Sigmoid colon (tissue), 7 donors: ENCODE results near the gene PDE1A. TPM values are rescaled to one million over a fixed set of nuclear protein-coding genes. Genes with fewer than 3 reads are reported as not detected.

Experiments
- DNase-seq: peaks from one replicate; pipeline ENCODE4 v3.0.0-alpha.2; 2019
- H3K27ac ChIP-seq, 4 donors: fragments of 200-600 bp; sonication (generic); one replicate each; pipeline ENCODE4 v1.5.1; 2016 to 2019; ENCODE audit warnings: mild to moderate bottlenecking in 1 of 4
- H3K27me3 ChIP-seq, 3 donors: fragments of 200-600 bp; sonication (generic); one replicate each; pipeline ENCODE4 v1.5.1; 2019; ENCODE audit warnings: mild to moderate bottlenecking in 1 of 3
- H3K36me3 ChIP-seq, 4 donors: fragments of 200-600 bp; sonication (generic); one replicate each; pipeline ENCODE4 v1.5.1; 2016 to 2019
- H3K4me1 ChIP-seq, 4 donors: fragments of 200-600 bp; sonication (generic); one replicate each; pipeline ENCODE4 v1.5.1; 2017 to 2019
- H3K4me3 ChIP-seq, 4 donors: fragments of 200-600 bp; sonication (generic); one replicate each; pipeline ENCODE4 v1.5.1; 2017 to 2019; ENCODE audit warnings: mild to moderate bottlenecking in 2 of 4, moderate library complexity in 1 of 4
- H3K9me3 ChIP-seq, 4 donors: fragments of 200-600 bp in 3 of 4; sonication (generic) in 3 of 4; one replicate each; pipeline versions ENCODE4 v1.5.1 to v1.6.1; 2013 to 2019
- EP300 ChIP-seq, 4 donors: sonication (generic); formaldehyde crosslinking; IDR thresholded peaks; one replicate each; pipeline ENCODE4 v1.6.1; 2017; ENCODE audit warnings: antibody characterized with exemption in 4 of 4
- POLR2A ChIP-seq, 2 donors: fragments of 450-650 bp; IDR thresholded peaks; one replicate each; pipeline ENCODE4 v1.6.1; 2016; ENCODE audit warnings: antibody characterized with exemption in 2 of 2, mild to moderate bottlenecking in 2 of 2, moderate library complexity in 2 of 2
- POLR2AphosphoS5 ChIP-seq, 4 donors: sonication (generic); formaldehyde crosslinking; IDR thresholded peaks; one replicate each; pipeline ENCODE4 v1.6.1; 2017; ENCODE audit warnings: antibody characterized with exemption in 4 of 4
- WGBS, 2 donors: extraction: QIAGEN DNeasy Blood & Tissue Kit; methylation state at CpG; one replicate each; pipeline ENCODE4 v1.1.7; 2013; 5-methylcytosine and 5-hydroxymethylcytosine counted together
- intact Hi-C: fragments of 100-400 bp; cut with DNase I; formaldehyde crosslinking; loops from one replicate; pipeline ENCODE4 v1.15.1; 2023
- polyA plus RNA-seq, 3 donors: library from polyadenylated mRNA; stranded (reverse); fragments of 200-250 nt; gene quantifications; one replicate each; pipeline ENCODE4 v1.2.3, GENCODE V29; 2013
- total RNA-seq, 4 donors: library from RNA; depleted of rRNA; stranded (reverse); fragments of >200 nt; gene quantifications; one replicate each; pipeline ENCODE4 v1.1.0, GENCODE V29; 2016
- TF ChIP-seq, protein P1 (sequence below), 4 experiments: fragments of 450-650 bp in 3 of 4; fragments of 200-600 bp in 1 of 4; IDR thresholded peaks; one replicate each; pipeline ENCODE4 v1.5.1; 2016 to 2019; ENCODE audit warnings: antibody characterized with exemption in 4 of 4, mild to moderate bottlenecking in 3 of 4, moderate library complexity in 2 of 4
- donor health status: healthy with polysubstance abuse.
- donor health status: Bipolar disorder and iron deficiency.
- donor health status: healthy.

PDE1A gene
- total and polyA plus RNA-seq, 7 donors: 0.69 to 37.1 (median 17.2) TPM

DNA sequence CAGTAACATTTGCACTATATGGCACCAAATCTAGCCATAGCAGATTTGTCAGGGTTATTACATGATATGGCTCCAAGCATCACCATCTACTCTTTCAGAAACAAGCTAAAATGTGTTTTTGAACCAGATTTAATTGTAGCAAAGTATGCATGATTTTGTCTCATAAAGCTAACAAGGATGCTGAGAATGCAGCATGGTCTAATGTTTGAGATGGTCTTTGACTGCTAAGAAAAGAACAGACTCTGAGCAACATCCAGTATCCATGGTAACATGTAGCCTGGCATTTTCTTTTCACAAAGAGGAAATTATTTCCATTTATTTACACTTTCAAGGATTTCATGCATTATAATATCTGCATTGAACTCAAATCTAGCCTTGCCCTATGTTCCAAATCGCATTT lies 206.5 kb downstream of the PDE1A start:
- intact Hi-C loops: no loop called here
- Histone ChIP-seq H3K9me3 (no peaks in the 10 kb centered on the region), H3K4me3 (no peak overlapping the region), H3K36me3 (peaks cover 0 to 13% (median 2%) of the 10 kb centered on the region in 4 donors), H3K27ac (no peak overlapping the region), H3K27me3 (no peaks in the 10 kb centered on the region), H3K4me1 (no peaks in the 10 kb centered on the region)
- 85 to 86% methylated on average over 1 of the region's 1 CpG for WGBS, 2 donors
- DNase-seq: no peak
- no peak for TF ChIP-seq POLR2A (IDR thresholded peaks at IDR 0.05)
- TF ChIP-seq EP300 (IDR thresholded peaks at IDR 0.05): no peak
- no peak for TF ChIP-seq POLR2AphosphoS5 (IDR thresholded peaks at IDR 0.05)
- TF ChIP-seq, protein P1, sequence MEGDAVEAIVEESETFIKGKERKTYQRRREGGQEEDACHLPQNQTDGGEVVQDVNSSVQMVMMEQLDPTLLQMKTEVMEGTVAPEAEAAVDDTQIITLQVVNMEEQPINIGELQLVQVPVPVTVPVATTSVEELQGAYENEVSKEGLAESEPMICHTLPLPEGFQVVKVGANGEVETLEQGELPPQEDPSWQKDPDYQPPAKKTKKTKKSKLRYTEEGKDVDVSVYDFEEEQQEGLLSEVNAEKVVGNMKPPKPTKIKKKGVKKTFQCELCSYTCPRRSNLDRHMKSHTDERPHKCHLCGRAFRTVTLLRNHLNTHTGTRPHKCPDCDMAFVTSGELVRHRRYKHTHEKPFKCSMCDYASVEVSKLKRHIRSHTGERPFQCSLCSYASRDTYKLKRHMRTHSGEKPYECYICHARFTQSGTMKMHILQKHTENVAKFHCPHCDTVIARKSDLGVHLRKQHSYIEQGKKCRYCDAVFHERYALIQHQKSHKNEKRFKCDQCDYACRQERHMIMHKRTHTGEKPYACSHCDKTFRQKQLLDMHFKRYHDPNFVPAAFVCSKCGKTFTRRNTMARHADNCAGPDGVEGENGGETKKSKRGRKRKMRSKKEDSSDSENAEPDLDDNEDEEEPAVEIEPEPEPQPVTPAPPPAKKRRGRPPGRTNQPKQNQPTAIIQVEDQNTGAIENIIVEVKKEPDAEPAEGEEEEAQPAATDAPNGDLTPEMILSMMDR (IDR thresholded peaks at IDR 0.05): no peak

DNA sequence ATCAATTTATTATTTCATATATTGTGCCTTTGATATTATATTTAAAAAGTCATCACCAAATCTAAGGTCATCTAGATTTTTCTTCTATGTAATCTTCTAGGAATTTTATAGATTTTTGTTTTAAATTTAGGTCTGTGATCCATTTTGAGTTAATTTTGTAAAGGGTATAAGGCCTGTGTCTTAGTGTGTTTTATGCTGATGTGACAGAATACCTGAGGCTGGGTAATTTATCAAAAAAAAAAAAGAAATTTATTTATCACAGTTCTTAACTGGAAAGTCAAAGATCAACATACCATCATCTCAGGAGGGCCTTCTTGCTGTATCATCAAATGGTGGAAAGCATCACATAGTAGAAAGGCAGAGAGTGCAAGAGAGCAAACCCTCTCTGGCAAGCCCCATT lies 216.2 kb downstream of the PDE1A start:
- Histone ChIP-seq H3K36me3 (no peaks in the 10 kb centered on the region), H3K4me1 (no peaks in the 10 kb centered on the region), H3K27ac (no peak overlapping the region), H3K9me3 (no peaks in the 10 kb centered on the region), H3K27me3 (no peaks in the 10 kb centered on the region), H3K4me3 (no peak overlapping the region)
- no peak for DNase-seq
- intact Hi-C loops: no loop called here
- TF ChIP-seq POLR2AphosphoS5 (IDR thresholded peaks at IDR 0.05) (no peak), POLR2A (IDR thresholded peaks at IDR 0.05) (no peak), EP300 (IDR thresholded peaks at IDR 0.05) (no peak)
- TF ChIP-seq, protein P1 (IDR thresholded peaks at IDR 0.05): no peak

DNA sequence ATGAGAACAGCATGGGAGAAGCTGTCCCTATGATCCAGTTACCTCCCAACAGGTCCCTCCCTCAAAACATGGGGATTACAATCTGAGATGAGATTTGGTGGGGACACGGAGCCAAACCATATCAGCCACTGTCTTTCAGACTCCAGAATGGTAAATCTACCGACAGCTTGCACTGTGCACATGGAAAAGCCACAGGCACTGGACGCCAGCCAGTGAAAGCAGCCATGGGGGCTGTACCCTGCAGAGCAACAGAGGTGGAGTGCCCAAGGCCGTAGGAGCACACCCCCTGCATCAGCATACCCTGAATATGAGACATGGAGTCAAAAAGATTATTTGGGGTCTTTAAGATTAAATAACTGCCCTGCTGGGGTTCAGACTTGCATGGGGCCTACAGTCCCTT lies 218.4 kb downstream of the PDE1A start:
- Histone ChIP-seq H3K36me3 (no peaks in the 10 kb centered on the region), H3K9me3 (no peaks in the 10 kb centered on the region), H3K27me3 (no peaks in the 10 kb centered on the region), H3K4me3 (no peak overlapping the region), H3K27ac (no peak overlapping the region), H3K4me1 (no peaks in the 10 kb centered on the region)
- TF ChIP-seq, protein P1 (IDR thresholded peaks at IDR 0.05): no peak
- 81 to 91% methylated on average over 4 of the region's 4 CpGs for WGBS, 2 donors
- DNase-seq: no peak
- intact Hi-C loops: no loop called here

DNA sequence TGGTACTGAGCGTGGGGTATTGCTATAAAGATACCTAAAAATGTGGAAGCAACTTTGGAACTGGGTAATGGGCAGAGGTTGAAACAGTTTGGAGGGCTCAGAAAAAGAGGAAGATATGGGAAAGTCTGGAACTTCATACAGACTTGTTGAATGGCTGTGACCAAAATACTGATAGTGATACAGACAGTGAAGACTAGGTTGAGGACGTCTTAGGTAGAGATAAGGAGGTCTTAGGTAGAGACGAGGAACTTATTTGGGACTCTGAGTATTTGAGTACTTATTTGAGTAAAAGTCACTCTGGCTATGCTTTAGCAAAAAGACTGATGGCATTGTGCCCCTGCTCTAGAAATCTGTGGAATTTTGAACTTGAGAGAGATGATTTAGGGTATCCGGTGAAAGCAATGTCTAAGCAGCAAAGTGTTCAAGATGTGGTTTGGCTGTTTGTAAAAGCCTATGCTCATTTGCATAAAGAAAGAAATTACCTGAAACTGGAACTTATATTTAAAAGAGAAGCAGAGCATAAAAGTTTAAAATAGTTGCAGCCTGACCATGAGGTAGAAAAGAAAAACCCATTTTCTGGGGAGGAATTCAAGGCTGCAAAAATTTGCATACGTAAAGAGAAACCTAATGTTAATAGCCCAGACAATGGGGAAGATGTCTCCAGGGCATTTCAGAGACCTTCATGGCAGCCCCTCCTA lies 219.6 kb downstream of the PDE1A start:
- no peak overlapping the region for H3K4me3 ChIP-seq
- no peaks in the 10 kb centered on the region for H3K27me3 ChIP-seq
- no peaks in the 10 kb centered on the region for H3K9me3 ChIP-seq
- H3K27ac ChIP-seq: no peak overlapping the region
- H3K36me3 ChIP-seq: no peaks in the 10 kb centered on the region
- DNase-seq: no peak
- no peaks in the 10 kb centered on the region for H3K4me1 ChIP-seq
- intact Hi-C loops: no loop called here
- WGBS, 2 donors: 92 to 95% methylated on average over 5 of the region's 5 CpGs
- TF ChIP-seq, protein P1 (IDR thresholded peaks at IDR 0.05): no peak

DNA sequence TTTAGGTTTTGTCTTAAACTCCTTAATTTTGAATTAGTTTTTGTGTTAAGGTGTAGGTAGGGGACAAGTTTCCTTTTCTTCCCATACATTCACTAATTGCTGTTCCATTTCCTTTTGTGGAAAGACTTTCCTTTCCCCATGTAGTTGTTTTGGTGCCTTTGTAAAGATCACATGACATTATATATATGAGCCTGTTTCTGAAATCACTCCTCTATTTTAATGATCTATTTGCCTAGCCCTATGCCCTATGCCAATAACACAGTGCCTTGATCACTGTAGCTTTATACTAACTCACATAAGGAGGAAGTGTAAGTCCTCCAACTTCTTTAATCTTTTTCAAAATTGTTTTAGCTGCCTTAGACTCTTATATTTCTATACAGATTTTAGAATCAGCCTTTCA lies 229.3 kb downstream of the PDE1A start:
- Histone ChIP-seq H3K4me3 (no peak overlapping the region), H3K9me3 (no peaks in the 10 kb centered on the region), H3K27me3 (no peaks in the 10 kb centered on the region), H3K27ac (no peak overlapping the region), H3K36me3 (peaks cover 0 to 12% (median 2%) of the 10 kb centered on the region in 4 donors), H3K4me1 (no peaks in the 10 kb centered on the region)
- TF ChIP-seq EP300 (IDR thresholded peaks at IDR 0.05) (no peak), POLR2A (IDR thresholded peaks at IDR 0.05) (no peak), POLR2AphosphoS5 (IDR thresholded peaks at IDR 0.05) (no peak)
- TF ChIP-seq, protein P1 (IDR thresholded peaks at IDR 0.05): no peak
- no peak for DNase-seq
- intact Hi-C loops: loop anchor here (10.0 kb wide), 1 partner anchor 227 kb away; the partner anchor contains the start of gene PDE1A
